ENCODE results near the gene DUSP22. TPM values are rescaled to one million over a fixed set of nuclear protein-coding genes. Genes with fewer than 3 reads are reported as not detected.
"Not testable (repeated sequence)": the region's sequence is repeated elsewhere in the genome, so short reads cannot be mapped to it uniquely, and the experiment has no call there.

DUSP22 gene
- total and polyA plus RNA-seq, 4 donors = 9.5 to 31.0 (median 20.1) TPM

- 83% methylated on average over 13 of the region's 13 CpGs for WGBS
- Histone ChIP-seq H3K9me3 (ENCODE audit: control insufficient read depth in 4 of 4, low read length in 3 of 4) (peaks cover 0 to 4% (median 0%) of the 10 kb centered on the region in 4 donors), H3K36me3 (ENCODE audit: control insufficient read depth in 4 of 4, insufficient read depth in 3 of 4, low read depth in 1 of 4, low read length in 3 of 4) (no peaks in the 10 kb centered on the region), H3K27ac (ENCODE audit: low read depth in 1 of 2, low read length in 2 of 2) (no peak overlapping the region), H3K9ac (ENCODE audit: low read depth in 1 of 2, low read length in 2 of 2) (no peak overlapping the region), H3K27me3 (ENCODE audit: control insufficient read depth in 4 of 4, insufficient read depth in 4 of 4, low read length in 3 of 4) (peaks cover 0 to 6% (median 3%) of the 10 kb centered on the region in 4 donors), H3K4me3 (ENCODE audit: low read depth in 1 of 3, low read length in 3 of 3) (no peak overlapping the region), H3K4me1 (ENCODE audit: control insufficient read depth in 4 of 4, insufficient read depth in 4 of 4, low read length in 3 of 4) (no peaks in the 10 kb centered on the region)
- TF ChIP-seq EGR1 (IDR thresholded peaks at IDR 0.05; ENCODE audit: low read depth in 2 of 2) (no peak), GABPA (IDR thresholded peaks at IDR 0.05 in 1 of 2, conservative IDR thresholded peaks at IDR 0.05 in 1 of 2) (no peak), RAD21 (IDR thresholded peaks at IDR 0.05) (no peak), TAF1 (conservative IDR thresholded peaks at IDR 0.05) (no peak), HNF4G (IDR thresholded peaks at IDR 0.05) (no peak), FOXA2 (IDR thresholded peaks at IDR 0.05) (no peak), NR2F2 (IDR thresholded peaks at IDR 0.05) (no peak), SP1 (IDR thresholded peaks at IDR 0.05) (no peak), ATF3 (IDR thresholded peaks at IDR 0.05) (no peak), RXRA (IDR thresholded peaks at IDR 0.05) (no peak), YY1 (IDR thresholded peaks at IDR 0.05) (no peak), JUND (IDR thresholded peaks at IDR 0.05) (no peak), FOXA1 (IDR thresholded peaks at IDR 0.05) (no peak), CTCF (IDR thresholded peaks at IDR 0.05; ENCODE audit: low read depth, low read length, missing input control) (no peak), MAX (IDR thresholded peaks at IDR 0.05) (no peak)
- DNase-seq (ENCODE audit: low spot score) = no peak
Observed at GRCh38 chr6:369559-370431, 77.5 kb downstream of the DUSP22 start.

GRCh38 chr6:370555-370954, 78.3 kb downstream of the DUSP22 start:
- Histone ChIP-seq H3K9ac (ENCODE audit: low read depth in 1 of 2, low read length in 2 of 2) (no peak overlapping the region), H3K4me1 (ENCODE audit: control insufficient read depth in 4 of 4, insufficient read depth in 4 of 4, low read length in 3 of 4) (no peaks in the 10 kb centered on the region), H3K27ac (ENCODE audit: low read depth in 1 of 2, low read length in 2 of 2) (no peak overlapping the region), H3K27me3 (ENCODE audit: control insufficient read depth in 4 of 4, insufficient read depth in 4 of 4, low read length in 3 of 4) (peaks cover 0 to 6% (median 3%) of the 10 kb centered on the region in 4 donors), H3K9me3 (ENCODE audit: control insufficient read depth in 4 of 4, low read length in 3 of 4) (peaks cover 0 to 4% (median 0%) of the 10 kb centered on the region in 4 donors), H3K36me3 (ENCODE audit: control insufficient read depth in 4 of 4, insufficient read depth in 3 of 4, low read depth in 1 of 4, low read length in 3 of 4) (no peaks in the 10 kb centered on the region), H3K4me3 (ENCODE audit: low read depth in 1 of 3, low read length in 3 of 3) (no peak overlapping the region)
- DNase-seq (ENCODE audit: low spot score) = no peak
- 74% methylated on average over 6 of the region's 6 CpGs for WGBS
- TF ChIP-seq YY1 (IDR thresholded peaks at IDR 0.05) (no peak), GABPA (IDR thresholded peaks at IDR 0.05 in 1 of 2, conservative IDR thresholded peaks at IDR 0.05 in 1 of 2) (no peak), RAD21 (IDR thresholded peaks at IDR 0.05) (no peak), HNF4G (IDR thresholded peaks at IDR 0.05) (no peak), RXRA (IDR thresholded peaks at IDR 0.05) (no peak), ATF3 (IDR thresholded peaks at IDR 0.05) (no peak), MAX (IDR thresholded peaks at IDR 0.05) (no peak), EGR1 (IDR thresholded peaks at IDR 0.05; ENCODE audit: low read depth in 2 of 2) (no peak), HNF4A (conservative IDR thresholded peaks at IDR 0.05) (no peak), CTCF (IDR thresholded peaks at IDR 0.05; ENCODE audit: low read depth, low read length, missing input control) (no peak), JUND (IDR thresholded peaks at IDR 0.05) (no peak)

- not testable (repeated sequence) for H3K27me3 ChIP-seq (ENCODE audit: control insufficient read depth in 4 of 4, insufficient read depth in 4 of 4, low read length in 3 of 4); H3K9me3 ChIP-seq (ENCODE audit: control insufficient read depth in 4 of 4, low read length in 3 of 4); DNase-seq (ENCODE audit: low spot score); H3K4me3 ChIP-seq (ENCODE audit: low read depth in 1 of 3, low read length in 3 of 3); H3K27ac ChIP-seq (ENCODE audit: low read depth in 1 of 2, low read length in 2 of 2); H3K36me3 ChIP-seq (ENCODE audit: control insufficient read depth in 4 of 4, insufficient read depth in 3 of 4, low read depth in 1 of 4, low read length in 3 of 4); H3K9ac ChIP-seq (ENCODE audit: low read depth in 1 of 2, low read length in 2 of 2); H3K4me1 ChIP-seq (ENCODE audit: control insufficient read depth in 4 of 4, insufficient read depth in 4 of 4, low read length in 3 of 4)
- WGBS = 90% methylated on average over 2 of the region's 2 CpGs
Observed at GRCh38 chr6:371851-372250, 79.6 kb downstream of the DUSP22 start.
